ENCODE measurements around the gene TRAPPC12.
"Not testable (repeated sequence)": the region's sequence is repeated elsewhere in the genome, so short reads cannot be mapped to it uniquely, and the experiment has no call there.

The TRAPPC12 gene

GRCh38 chr2:3432693-3433338 is 53.3 kb downstream of the TRAPPC12 start:
- no peak for DNase-seq (ENCODE audit: low read depth)

- no peak for DNase-seq (ENCODE audit: low read depth)
These were observed 53.8 kb downstream of the TRAPPC12 start for GRCh38 chr2:3433339-3433699.

GRCh38 chr2:3433776-3434400 is 54.4 kb downstream of the TRAPPC12 start:
- no peak for DNase-seq (ENCODE audit: low read depth)

GRCh38 chr2:3434654-3435053 is 55.2 kb downstream of the TRAPPC12 start:
- DNase-seq (ENCODE audit: low read depth) = no peak

- no peak for DNase-seq (ENCODE audit: low read depth)
These were observed 56.0 kb downstream of the TRAPPC12 start for GRCh38 chr2:3435445-3435844.

- no peak for DNase-seq (ENCODE audit: low read depth)
These were observed 61.0 kb downstream of the TRAPPC12 start for GRCh38 chr2:3440477-3440876.

- no peak for DNase-seq (ENCODE audit: low read depth)
These were observed 62.0 kb downstream of the TRAPPC12 start for GRCh38 chr2:3441465-3441864.

GRCh38 chr2:3442185-3442584 is 62.7 kb downstream of the TRAPPC12 start:
- no peak for DNase-seq (ENCODE audit: low read depth)

GRCh38 chr2:3443083-3443482 is 63.6 kb downstream of the TRAPPC12 start:
- DNase-seq (ENCODE audit: low read depth) = no peak

- DNase-seq (ENCODE audit: low read depth) = no peak
These were observed 64.1 kb downstream of the TRAPPC12 start for GRCh38 chr2:3443506-3444084.

GRCh38 chr2:3445891-3446290 is 66.4 kb downstream of the TRAPPC12 start:
- no peak for DNase-seq (ENCODE audit: low read depth)

GRCh38 chr2:3446381-3446780 is 66.9 kb downstream of the TRAPPC12 start:
- no peak for DNase-seq (ENCODE audit: low read depth)

- not testable (repeated sequence) for DNase-seq (ENCODE audit: low read depth)
These were observed 67.7 kb downstream of the TRAPPC12 start for GRCh38 chr2:3447186-3447585.

- DNase-seq (ENCODE audit: low read depth) = no peak
These were observed 68.4 kb downstream of the TRAPPC12 start for GRCh38 chr2:3447789-3448317.

GRCh38 chr2:3448441-3448911 is 69.0 kb downstream of the TRAPPC12 start:
- not testable (repeated sequence) for DNase-seq (ENCODE audit: low read depth)

- no peak for DNase-seq (ENCODE audit: low read depth)
These were observed 69.6 kb downstream of the TRAPPC12 start for GRCh38 chr2:3449086-3449485.

GRCh38 chr2:3449936-3450335 is 70.4 kb downstream of the TRAPPC12 start:
- DNase-seq (ENCODE audit: low read depth) = no peak

- no peak for DNase-seq (ENCODE audit: low read depth)
These were observed 71.0 kb downstream of the TRAPPC12 start for GRCh38 chr2:3450385-3451010.

- DNase-seq (ENCODE audit: low read depth) = no peak
These were observed 71.7 kb downstream of the TRAPPC12 start for GRCh38 chr2:3451169-3451568.

- DNase-seq (ENCODE audit: low read depth) = no peak
These were observed 72.6 kb downstream of the TRAPPC12 start for GRCh38 chr2:3451926-3452671.

GRCh38 chr2:3453190-3453999 is 73.9 kb downstream of the TRAPPC12 start:
- no peak for DNase-seq (ENCODE audit: low read depth)
